ENCODE measurements around the gene UNC13C.

DNA sequence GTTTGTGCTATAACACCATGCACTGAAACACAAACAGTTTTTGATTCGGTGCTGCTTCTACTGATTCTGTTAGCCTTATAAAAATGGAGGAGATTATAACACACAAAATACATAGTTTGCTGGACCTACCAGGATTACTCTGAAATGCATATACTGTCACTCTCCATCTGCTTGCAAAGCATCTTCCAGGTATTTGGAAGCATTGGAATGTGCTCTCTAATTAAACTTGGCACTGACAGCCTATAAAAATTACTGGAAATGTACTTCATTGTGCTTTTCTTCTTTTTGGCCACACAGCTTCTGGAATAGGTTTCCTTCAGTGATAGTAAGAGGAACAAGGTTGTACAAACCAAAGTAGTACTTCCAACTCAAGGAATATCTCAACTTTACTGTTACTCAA is 376.1 kb downstream of the UNC13C start:
- TF ChIP-seq, protein P1, sequence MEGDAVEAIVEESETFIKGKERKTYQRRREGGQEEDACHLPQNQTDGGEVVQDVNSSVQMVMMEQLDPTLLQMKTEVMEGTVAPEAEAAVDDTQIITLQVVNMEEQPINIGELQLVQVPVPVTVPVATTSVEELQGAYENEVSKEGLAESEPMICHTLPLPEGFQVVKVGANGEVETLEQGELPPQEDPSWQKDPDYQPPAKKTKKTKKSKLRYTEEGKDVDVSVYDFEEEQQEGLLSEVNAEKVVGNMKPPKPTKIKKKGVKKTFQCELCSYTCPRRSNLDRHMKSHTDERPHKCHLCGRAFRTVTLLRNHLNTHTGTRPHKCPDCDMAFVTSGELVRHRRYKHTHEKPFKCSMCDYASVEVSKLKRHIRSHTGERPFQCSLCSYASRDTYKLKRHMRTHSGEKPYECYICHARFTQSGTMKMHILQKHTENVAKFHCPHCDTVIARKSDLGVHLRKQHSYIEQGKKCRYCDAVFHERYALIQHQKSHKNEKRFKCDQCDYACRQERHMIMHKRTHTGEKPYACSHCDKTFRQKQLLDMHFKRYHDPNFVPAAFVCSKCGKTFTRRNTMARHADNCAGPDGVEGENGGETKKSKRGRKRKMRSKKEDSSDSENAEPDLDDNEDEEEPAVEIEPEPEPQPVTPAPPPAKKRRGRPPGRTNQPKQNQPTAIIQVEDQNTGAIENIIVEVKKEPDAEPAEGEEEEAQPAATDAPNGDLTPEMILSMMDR (IDR thresholded peaks at IDR 0.05), result no peak
- TF ChIP-seq POLR2AphosphoS5 (IDR thresholded peaks at IDR 0.05), result no peak
- TF ChIP-seq POLR2A (IDR thresholded peaks at IDR 0.05), result no peak
- TF ChIP-seq EP300 (IDR thresholded peaks at IDR 0.05), result no peak
